Heart left ventricle (tissue), 16 donors: ENCODE data around the gene RNF130. TPM values are rescaled to one million over a fixed set of nuclear protein-coding genes. Genes with fewer than 3 reads are reported as not detected.
"Not testable (repeated sequence)": the region's sequence is repeated elsewhere in the genome, so short reads cannot be mapped to it uniquely, and the experiment has no call there.

Experiments used
- ATAC-seq, 4 donors: fragments of 200-7000 bp; cut with Tn5 transposase; one replicate each; pipeline ENCODE4 v1.9.1; 2020 to 2022; ENCODE audit warnings: moderate library complexity in 4 of 4, mild to moderate bottlenecking in 3 of 4, moderate number of reproducible peaks in 1 of 4
- DNase-seq, 5 donors: peaks; one replicate each; pipeline ENCODE4 v3.0.0-alpha.2; 2020
- H3K27ac ChIP-seq, 12 donors: fragments of 200-600 bp; sonication (generic) in 4 of 12; one replicate each; pipeline versions ENCODE4 v1.5.0 to v1.8.0; 2016 to 2022; ENCODE audit warnings: mild to moderate bottlenecking in 2 of 12
- H3K27me3 ChIP-seq, 9 donors: fragments of 200-600 bp; sonication (generic) in 2 of 9; one replicate each; pipeline versions ENCODE4 v1.5.1 to v1.8.0; 2016 to 2022; ENCODE audit warnings: mild to moderate bottlenecking in 3 of 9
- H3K36me3 ChIP-seq, 9 donors: fragments of 200-600 bp; sonication (generic) in 2 of 9; one replicate each; pipeline versions ENCODE4 v1.5.0 to v1.8.0; 2018 to 2022; ENCODE audit warnings: mild to moderate bottlenecking in 2 of 9
- H3K4me1 ChIP-seq, 12 donors: fragments of 200-600 bp; sonication (generic) in 4 of 12; one replicate each; pipeline versions ENCODE4 v1.5.0 to v1.8.0; 2016 to 2022; ENCODE audit warnings: mild to moderate bottlenecking in 3 of 12
- H3K4me3 ChIP-seq, 12 donors: fragments of 200-600 bp; sonication (generic) in 4 of 12; one replicate each; pipeline versions ENCODE4 v1.5.0 to v1.8.0; 2017 to 2022; ENCODE audit warnings: mild to moderate bottlenecking in 9 of 12, moderate library complexity in 4 of 12
- H3K9me3 ChIP-seq, 12 donors: fragments of 200-600 bp; sonication (generic) in 4 of 12; one replicate each; pipeline versions ENCODE4 v1.5.0 to v1.8.0; 2016 to 2022; ENCODE audit warnings: mild to moderate bottlenecking in 1 of 12
- POLR2A ChIP-seq, 2 donors: fragments of 450-650 bp; IDR thresholded peaks; one replicate each; pipeline ENCODE4 v1.6.1; 2017; ENCODE audit warnings: antibody characterized with exemption in 2 of 2, mild to moderate bottlenecking in 2 of 2, moderate library complexity in 2 of 2
- WGBS, 4 donors: extraction: QIAGEN DNeasy Blood & Tissue Kit in 2 of 4; methylation state at CpG; one replicate each; pipeline versions ENCODE4 v1.1.5 to v1.1.7; 2013 to 2018; 5-methylcytosine and 5-hydroxymethylcytosine counted together
- intact Hi-C, 10 donors: fragments of 100-400 bp; cut with DNase I; formaldehyde crosslinking; loops; one replicate each; pipeline versions ENCODE4 v1.11.1 to v1.14.2; 2022
- polyA plus RNA-seq, 2 donors: library from polyadenylated mRNA; stranded (reverse); fragments of 200-250 nt; gene quantifications; one replicate each; pipeline ENCODE4 v1.2.3, GENCODE V29; 2013
- total RNA-seq, 9 donors: library from RNA; depleted of rRNA in 2 of 9; stranded (reverse); fragments of >200 nt in 2 of 9; fragmentation: NEBNext Ultra II Directional in 3 of 9; extraction: Animal tissue kit (Norgen Biotek cat#: 25700) in 3 of 9; gene quantifications; one replicate each; pipeline versions ENCODE4 v1.1.0 to v1.2.4, GENCODE V29; 2016 to 2023
- TF ChIP-seq, protein P1 (sequence below), 12 donors: fragments of 200-600 bp; sonication (generic) in 4 of 12; IDR thresholded peaks; one replicate each; pipeline versions ENCODE4 v1.5.0 to v1.8.0; 2018 to 2022; ENCODE audit warnings: antibody characterized with exemption in 12 of 12, mild to moderate bottlenecking in 5 of 12
- donor health status: ischemic (EF 13 %, LVEDD 7.1; RV severe dilation, severe dysfunction).
- donor health status: healthy with polysubstance abuse.
- donor health status: DM: no; HTN: yes; CAD: no.
- donor health status: DM: no; HTN: no; CAD: no.
- donor health status: ischemic (EF 25% LVEDD 6.9; RV normal size, moderate dysfunction).
- donor health status: ischemic (EF 25% LVEDD 5.7; RV mildly dilated, moderate dysfunction).
- donor health status: healthy.
- donor health status: DM: yes; HTN: yes; CAD: no.
- donor health status: ischemic (EF 35%, LVEDD 5.7; RV mildly dilated, moderate dysfunction).
- donor health status: nonischemic (EF 11% LVEDD 7.7; RV severe dilation, severe dysfunction).
- donor health status: DM: yes; HTN: yes; CAD: no.
- donor health status: PGD.
- donor health status: ischemic (EF 29% LVEDD 5.4; RV normal size, mild dysfunction).
- donor health status: nonischemic (EF 23%, LVEDD 6.1; RV moderate dilation, normal function).

Gene RNF130
- total and polyA plus RNA-seq, 11 donors: 26.3 to 76.2 (median 38.7) TPM

- ATAC-seq (no peak), DNase-seq (no peak)
- H3K4me1 ChIP-seq: peaks cover 0 to 11% (median 0%) of the 10 kb centered on the region in 12 donors
- intact Hi-C loops: no loop called here
- no peak overlapping the region for H3K4me3 ChIP-seq
- peaks cover 0 to 73% (median 50%) of the 10 kb centered on the region in 9 donors for H3K36me3 ChIP-seq
- TF ChIP-seq, protein P1, sequence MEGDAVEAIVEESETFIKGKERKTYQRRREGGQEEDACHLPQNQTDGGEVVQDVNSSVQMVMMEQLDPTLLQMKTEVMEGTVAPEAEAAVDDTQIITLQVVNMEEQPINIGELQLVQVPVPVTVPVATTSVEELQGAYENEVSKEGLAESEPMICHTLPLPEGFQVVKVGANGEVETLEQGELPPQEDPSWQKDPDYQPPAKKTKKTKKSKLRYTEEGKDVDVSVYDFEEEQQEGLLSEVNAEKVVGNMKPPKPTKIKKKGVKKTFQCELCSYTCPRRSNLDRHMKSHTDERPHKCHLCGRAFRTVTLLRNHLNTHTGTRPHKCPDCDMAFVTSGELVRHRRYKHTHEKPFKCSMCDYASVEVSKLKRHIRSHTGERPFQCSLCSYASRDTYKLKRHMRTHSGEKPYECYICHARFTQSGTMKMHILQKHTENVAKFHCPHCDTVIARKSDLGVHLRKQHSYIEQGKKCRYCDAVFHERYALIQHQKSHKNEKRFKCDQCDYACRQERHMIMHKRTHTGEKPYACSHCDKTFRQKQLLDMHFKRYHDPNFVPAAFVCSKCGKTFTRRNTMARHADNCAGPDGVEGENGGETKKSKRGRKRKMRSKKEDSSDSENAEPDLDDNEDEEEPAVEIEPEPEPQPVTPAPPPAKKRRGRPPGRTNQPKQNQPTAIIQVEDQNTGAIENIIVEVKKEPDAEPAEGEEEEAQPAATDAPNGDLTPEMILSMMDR (IDR thresholded peaks at IDR 0.05): no peak
- TF ChIP-seq POLR2A (IDR thresholded peaks at IDR 0.05): no peak
- no peaks in the 10 kb centered on the region for H3K9me3 ChIP-seq
- no peaks in the 10 kb centered on the region for H3K27me3 ChIP-seq
- H3K27ac ChIP-seq: peak overlapping the region in 1 of 12 donors; percentile 46
- 96 to 98% (median 97%) methylated on average over 5 of the region's 5 CpGs for WGBS, 4 donors
Measured at GRCh38 chr5:179960204-179960831, 111.2 kb downstream of the RNF130 start.

DNA sequence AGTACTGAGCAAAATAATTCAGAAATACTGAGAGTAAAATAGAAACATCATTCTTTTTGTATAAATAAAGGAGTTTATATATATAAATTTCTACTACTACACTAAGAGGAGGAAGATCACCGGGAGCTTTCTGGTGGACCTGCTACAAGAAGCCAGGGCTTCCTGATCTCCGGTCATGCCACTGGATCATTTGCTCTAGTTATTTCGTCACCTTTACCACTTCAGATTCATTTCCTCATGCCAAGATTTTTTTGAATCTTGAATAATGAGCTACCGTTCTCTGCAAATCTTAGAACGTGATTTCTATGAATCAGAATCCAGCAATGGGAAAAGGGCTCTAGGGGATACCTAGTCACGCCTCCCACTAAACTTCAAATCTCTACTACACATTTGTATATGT lies 111.9 kb downstream of the RNF130 start:
- no peak overlapping the region for H3K4me3 ChIP-seq
- DNase-seq: no peak
- H3K36me3 ChIP-seq: peaks cover 0 to 73% (median 51%) of the 10 kb centered on the region in 9 donors
- intact Hi-C loops: no loop called here
- no peaks in the 10 kb centered on the region for H3K27me3 ChIP-seq
- TF ChIP-seq, protein P1 (IDR thresholded peaks at IDR 0.05): no peak
- no peak for TF ChIP-seq POLR2A (IDR thresholded peaks at IDR 0.05)
- ATAC-seq: no peak
- WGBS, 4 donors: 90 to 95% (median 94%) methylated on average over 6 of the region's 6 CpGs
- peaks cover 0 to 11% (median 0%) of the 10 kb centered on the region in 12 donors for H3K4me1 ChIP-seq
- H3K9me3 ChIP-seq: no peaks in the 10 kb centered on the region
- H3K27ac ChIP-seq: peak overlapping the region in 1 of 12 donors; percentile 46

DNA sequence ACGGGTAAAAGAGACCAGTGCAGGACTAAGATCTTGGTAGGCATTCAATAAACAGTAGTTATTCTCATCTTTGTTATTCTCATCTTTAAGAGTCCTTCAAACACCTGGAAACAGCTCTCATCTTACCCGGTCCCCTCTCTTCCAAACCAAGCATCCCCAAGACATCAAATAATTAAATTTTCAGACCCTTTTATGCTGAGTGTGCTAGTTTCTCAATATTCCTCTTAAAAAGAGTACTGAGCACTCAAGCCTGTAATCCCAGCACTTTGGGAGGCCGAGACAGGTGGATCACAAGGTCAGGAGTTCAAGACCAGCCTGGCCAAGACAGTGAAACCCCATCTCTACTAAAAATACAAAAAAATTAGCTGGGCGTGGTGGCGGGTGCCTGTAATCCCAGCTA lies 112.4 kb downstream of the RNF130 start:
- not testable (repeated sequence) for H3K9me3 ChIP-seq

GRCh38 chr5:179955630-179956029 lies 115.9 kb downstream of the RNF130 start:
- intact Hi-C loops: no loop called here
- Histone ChIP-seq H3K36me3 (peaks cover 0 to 43% (median 24%) of the 10 kb centered on the region in 9 donors), H3K27me3 (no peaks in the 10 kb centered on the region)

More for the DNA sequence above, 112.4 kb downstream of the RNF130 start:
- H3K4me3 ChIP-seq, H3K27me3 ChIP-seq, DNase-seq, ATAC-seq, intact Hi-C loops: not testable (repeated sequence)
- Histone ChIP-seq H3K27ac (peak overlapping the region in 1 of 12 donors; percentile 46), H3K4me1 (peaks cover 0 to 11% (median 0%) of the 10 kb centered on the region in 12 donors), H3K36me3 (peaks cover 0 to 71% (median 54%) of the 10 kb centered on the region in 9 donors)
- WGBS, 4 donors: 97 to 99% (median 98%) methylated on average over 5 of the region's 5 CpGs

More at GRCh38 chr5:179955630-179956029, 115.9 kb downstream of the RNF130 start:
- no peak for DNase-seq
- Histone ChIP-seq H3K9me3 (no peaks in the 10 kb centered on the region), H3K4me1 (peaks cover 0 to 11% (median 0%) of the 10 kb centered on the region in 12 donors), H3K27ac (peak overlapping the region in 1 of 12 donors; percentile 48), H3K4me3 (no peak overlapping the region)
- WGBS, 4 donors: 85 to 94% (median 87%) methylated on average over 2 of the region's 2 CpGs
- ATAC-seq: no peak
- no peak for TF ChIP-seq POLR2A (IDR thresholded peaks at IDR 0.05)
- TF ChIP-seq, protein P1 (IDR thresholded peaks at IDR 0.05): no peak
